Activated T-cell treated with anti-CD3 and anti-CD28 coated beads, Interleukin-2, amount 50 U/mL, for 1 hour (primary cell): ENCODE measurements around the gene KCNN3.
"Not testable (repeated sequence)": the region's sequence is repeated elsewhere in the genome, so short reads cannot be mapped to it uniquely, and the experiment has no call there.

ENCODE experiments used
- DNase-seq: peaks from one replicate; pipeline ENCODE4 v3.0.0-alpha.2; 2020

The KCNN3 gene

GRCh38 chr1:154870115-154870571 lies at the start of gene KCNN3:
Gene KCNN3, minus strand, starts transcription at chr1:154870281. Its CDS starts 317 bp downstream, at chr1:154869964.
- peak; percentile 77 for DNase-seq

GRCh38 chr1:154913273-154913672 lies 43.2 kb upstream of the KCNN3 start:
- no peak for DNase-seq

- no peak for DNase-seq
Observed at GRCh38 chr1:154912755-154913154, 42.7 kb upstream of the KCNN3 start.

GRCh38 chr1:154911691-154912550 lies 41.8 kb upstream of the KCNN3 start:
- DNase-seq, result no peak

- DNase-seq, result no peak
Observed at GRCh38 chr1:154910851-154911250, 40.8 kb upstream of the KCNN3 start.

GRCh38 chr1:154908937-154909336 lies 38.9 kb upstream of the KCNN3 start:
- DNase-seq, result no peak

GRCh38 chr1:154908129-154908528 lies 38.0 kb upstream of the KCNN3 start:
- not testable (repeated sequence) for DNase-seq

- no peak for DNase-seq
Observed at GRCh38 chr1:154906621-154907081, 36.6 kb upstream of the KCNN3 start.

- no peak for DNase-seq
Observed at GRCh38 chr1:154902938-154903566, 33.0 kb upstream of the KCNN3 start.

- no peak for DNase-seq
Observed at GRCh38 chr1:154901591-154901990, 31.5 kb upstream of the KCNN3 start.

- DNase-seq, result no peak
Observed at GRCh38 chr1:154899041-154899440, 29.0 kb upstream of the KCNN3 start.

GRCh38 chr1:154896771-154897286 lies 26.7 kb upstream of the KCNN3 start:
- no peak for DNase-seq

GRCh38 chr1:154895798-154896197 lies 25.7 kb upstream of the KCNN3 start:
- no peak for DNase-seq

GRCh38 chr1:154891452-154891851 lies 21.4 kb upstream of the KCNN3 start:
- no peak for DNase-seq

- DNase-seq, result no peak
Observed at GRCh38 chr1:154888757-154889156, 18.7 kb upstream of the KCNN3 start.

- DNase-seq, result no peak
Observed at GRCh38 chr1:154886281-154887015, 16.4 kb upstream of the KCNN3 start.

GRCh38 chr1:154884869-154885701 lies 15.0 kb upstream of the KCNN3 start:
- no peak for DNase-seq

- DNase-seq, result no peak
Observed at GRCh38 chr1:154883919-154884868, 14.1 kb upstream of the KCNN3 start.

GRCh38 chr1:154881820-154882535 lies 11.9 kb upstream of the KCNN3 start:
- DNase-seq, result no peak

GRCh38 chr1:154880671-154881070 lies 10.6 kb upstream of the KCNN3 start:
- no peak for DNase-seq
